HCT116 (cell line): Measurements from ENCODE around the gene CLPX. TPM values are rescaled to one million over a fixed set of nuclear protein-coding genes. Genes with fewer than 3 reads are reported as not detected.

Experiments
- ATAC-seq: fragments of 200-7000 bp; cut with Tn5 transposase; 2 replicates; pipeline ENCODE4 v1.9.1; 2020; ENCODE audit warnings: mild to moderate bottlenecking, moderate library complexity
- BruUV-seq: library from RNA; stranded (reverse); fragments of 400-500 nt; replicated peaks from 2 replicates; lab custom pipeline; 2021; lab: Mats Ljungman, UMichigan
- CTCF ChIA-PET: fragments of 300-600 bp; sonication (Branson Sonifier 250); formaldehyde crosslinking; loops from one replicate; lab custom pipeline; 2021; ENCODE audit warnings: antibody characterized with exemption; lab: Charles Lee
- POLR2A ChIA-PET: fragments of 300-600, 350-600 bp; sonication (Branson Sonifier 250); formaldehyde crosslinking; loops from one replicate; lab custom pipeline; 2021; ENCODE audit warnings: antibody characterized with exemption; lab: Charles Lee
- RAD21 ChIA-PET, 2 experiments: fragments of 300-600 bp; sonication (Branson Sonifier 250); formaldehyde crosslinking; loops; one replicate each; lab custom pipeline; 2023; ENCODE audit warnings: low total read pairs in 2 of 2; ENCODE audit not compliant: uncharacterized antibody in 2 of 2, unreplicated experiment in 2 of 2, low non-redundant PET in 1 of 2; lab: Charles Lee
- DNase-seq: peaks from one replicate; pipeline ENCODE4 v3.0.0-alpha.2; 2010; ENCODE audit warnings: low read depth, low spot score
- H2AFZ ChIP-seq: fragments of 200-600 bp; shearing (Covaris generic), sonication (generic); 2 replicates; pipeline ENCODE4 v1.6.1; 2017; ENCODE audit warnings: low read depth, mixed run types, mixed read lengths, antibody characterized with exemption, low read length; ENCODE audit not compliant: poor library complexity, severe bottlenecking
- H3K27ac ChIP-seq: 2 replicates; pipeline ENCODE4 v1.5.1; 2012; ENCODE audit warnings: low read depth, low read length
- H3K27me3 ChIP-seq: fragments of 200-600 bp; sonication (generic); 2 replicates; pipeline ENCODE4 v1.6.1; 2016; ENCODE audit warnings: mixed run types, low read length, mixed read lengths; ENCODE audit not compliant: insufficient read depth
- H3K36me3 ChIP-seq, 2 experiments: fragments of 200-500 bp in 1 of 2; fragments of 200-600 bp in 1 of 2; sonication (Bioruptor generic) in 1 of 2; sonication (generic) in 1 of 2; 2 replicates each; pipeline versions ENCODE4 v1.5.1 to v1.6.1; 2014 to 2016; ENCODE audit warnings: low read length in 2 of 2, inconsistent platforms in 1 of 2, mixed read lengths in 1 of 2, mixed run types in 1 of 2; ENCODE audit not compliant: insufficient read depth in 2 of 2, control insufficient read depth in 1 of 2
- H3K4me1 ChIP-seq, 2 experiments: fragments of 200-600 bp in 1 of 2; sonication (generic) in 1 of 2; 2 replicates each; pipeline versions ENCODE4 v1.5.1 to v1.6.1; 2012 to 2017; ENCODE audit warnings: low read length in 2 of 2, inconsistent platforms in 1 of 2, mild to moderate bottlenecking in 1 of 2, mixed read lengths in 1 of 2, mixed run types in 1 of 2, moderate library complexity in 1 of 2; ENCODE audit not compliant: insufficient read depth in 2 of 2, control insufficient read depth in 1 of 2
- H3K4me2 ChIP-seq: fragments of 200-600 bp; sonication (generic); 2 replicates; pipeline ENCODE4 v1.6.1; 2017; ENCODE audit warnings: mixed run types, low read length, mixed read lengths
- H3K4me3 ChIP-seq, 2 experiments: fragments of 200-600 bp in 1 of 2; sonication (generic) in 1 of 2; replicated peaks in 1 of 2; 2 replicates each; pipeline ENCODE4 v1.5.1; 2011 to 2016; ENCODE audit warnings: low read length in 2 of 2, control low read depth in 1 of 2, low read depth in 1 of 2, mild to moderate bottlenecking in 1 of 2, mixed read lengths in 1 of 2, mixed run types in 1 of 2
- H3K79me2 ChIP-seq: fragments of 200-600 bp; sonication (generic); 2 replicates; pipeline ENCODE4 v1.6.1; 2017; ENCODE audit warnings: mild to moderate bottlenecking, mixed run types, low read length, moderate library complexity, mixed read lengths; ENCODE audit not compliant: insufficient read depth
- H3K9ac ChIP-seq: fragments of 200-600 bp; sonication (generic); 2 replicates; pipeline ENCODE4 v1.6.1; 2016; ENCODE audit warnings: low read length, mixed read lengths
- H3K9me2 ChIP-seq: fragments of 200-600 bp; sonication (generic), shearing (Covaris generic); 2 replicates; pipeline ENCODE4 v1.6.1; 2017; ENCODE audit warnings: mixed run types, mild to moderate bottlenecking, moderate library complexity; ENCODE audit not compliant: insufficient read depth
- H3K9me3 ChIP-seq, 2 experiments: fragments of 200-500 bp in 1 of 2; fragments of 200-600 bp in 1 of 2; sonication (Bioruptor generic) in 1 of 2; sonication (generic) in 1 of 2; 2 replicates each; pipeline ENCODE4 v1.6.1; 2014 to 2017; ENCODE audit warnings: low read length in 2 of 2, mixed read lengths in 2 of 2, inconsistent platforms in 1 of 2, low read depth in 1 of 2, mild to moderate bottlenecking in 1 of 2, mixed run types in 1 of 2, moderate library complexity in 1 of 2; ENCODE audit not compliant: control insufficient read depth in 1 of 2, insufficient read depth in 1 of 2
- H4K20me1 ChIP-seq: fragments of 200-600 bp; sonication (generic), shearing (Covaris generic); 2 replicates; pipeline ENCODE4 v1.6.1; 2017; ENCODE audit warnings: mixed run types, mild to moderate bottlenecking, moderate library complexity; ENCODE audit not compliant: insufficient read depth
- EGR1 ChIP-seq: IDR thresholded peaks from 2 replicates; pipeline ENCODE4 v1.6.1; 2012; ENCODE audit warnings: low read depth
- ELF1 ChIP-seq: IDR thresholded peaks from 2 replicates; pipeline ENCODE4 v1.6.1; 2012; ENCODE audit warnings: low read depth, borderline replicate concordance
- EZH2phosphoT487 ChIP-seq: fragments of 200-600 bp; IDR thresholded peaks from 2 replicates; pipeline ENCODE4 v1.6.1; 2018; ENCODE audit warnings: antibody characterized with exemption, borderline replicate concordance
- FOSL1 ChIP-seq: IDR thresholded peaks from 2 replicates; pipeline ENCODE4 v1.6.1; 2012; ENCODE audit warnings: low read depth
- JUND ChIP-seq: IDR thresholded peaks from 2 replicates; pipeline ENCODE4 v1.6.1; 2012
- POLR2A ChIP-seq: IDR thresholded peaks from 2 replicates; pipeline ENCODE4 v1.7.0; 2011; ENCODE audit warnings: borderline replicate concordance; ENCODE audit not compliant: insufficient read depth, insufficient read length; ENCODE audit errors: extremely low read depth
- POLR2AphosphoS5 ChIP-seq: IDR thresholded peaks from 2 replicates; pipeline ENCODE4 v1.6.1; 2011; ENCODE audit warnings: mild to moderate bottlenecking, low read depth, low read length, moderate library complexity
- RAD21 ChIP-seq: IDR thresholded peaks from 2 replicates; pipeline ENCODE4 v1.6.1; 2012; ENCODE audit warnings: low read depth, mild to moderate bottlenecking
- SIN3A ChIP-seq: IDR thresholded peaks from 2 replicates; pipeline ENCODE4 v1.6.1; 2012; ENCODE audit warnings: low read depth
- SP1 ChIP-seq: IDR thresholded peaks from 2 replicates; pipeline ENCODE4 v1.6.1; 2012; ENCODE audit warnings: low read depth
- YY1 ChIP-seq: IDR thresholded peaks from 2 replicates; pipeline ENCODE4 v1.6.1; 2011; ENCODE audit warnings: low read length, low read depth, moderate library complexity, mild to moderate bottlenecking; ENCODE audit not compliant: insufficient replicate concordance; ENCODE audit errors: extremely low read depth
- ZFX ChIP-seq: fragments of 450-650 bp; IDR thresholded peaks from 2 replicates; pipeline ENCODE4 v1.6.1; 2017
- ZNF274 ChIP-seq: fragments of 200-500 bp; sonication (Bioruptor generic); IDR thresholded peaks from 2 replicates; pipeline ENCODE4 v1.6.1; 2014; ENCODE audit warnings: mild to moderate bottlenecking, low read depth, low read length, inconsistent platforms
- intact Hi-C: fragments of 100-400 bp; cut with micrococcal nuclease; formaldehyde crosslinking; loops from 2 replicates; pipeline ENCODE4 v1.10.0; 2022
- total RNA-seq: library from RNA; stranded (reverse); gene quantifications from one replicate; pipeline ENCODE4 v1.2.1, GENCODE V29; 2021; ENCODE audit not compliant: unreplicated experiment
- TF ChIP-seq, protein P1 (sequence below): IDR thresholded peaks from 2 replicates; pipeline ENCODE4 v1.6.1; 2012; ENCODE audit warnings: low read depth
- TF ChIP-seq, protein P2 (sequence below): IDR thresholded peaks from 2 replicates; pipeline ENCODE4 v1.6.1; 2012
- TF ChIP-seq, protein P3 (sequence below): IDR thresholded peaks from 2 replicates; pipeline ENCODE4 v1.6.1; 2012

Gene CLPX
- total RNA-seq, 1 experiment from 2014 or later: 64.1 TPM

DNA sequence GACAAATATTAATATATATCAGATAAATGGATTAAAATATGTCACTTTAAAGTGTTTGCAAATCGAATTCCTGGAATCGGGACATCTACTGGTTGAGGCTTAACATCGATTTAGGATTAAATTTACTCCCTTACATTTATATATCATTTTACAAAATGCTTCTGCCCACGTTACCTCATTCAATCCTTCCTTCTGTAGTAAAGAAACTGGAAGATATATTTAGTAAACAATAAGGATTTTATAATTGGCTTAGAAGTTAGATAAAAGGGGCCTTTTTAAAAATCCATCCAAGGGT lies 1.3 kb downstream of the CLPX start:
- Histone ChIP-seq H3K4me2 (peak overlapping the region; percentile 72), H2AFZ (no peak overlapping the region), H3K9me2 (no peaks in the 10 kb centered on the region), H3K9ac (peak overlapping the region; percentile 89), H3K4me1 (peaks cover 8 to 14% of the 10 kb centered on the region in 2 experiments), H3K27me3 (no peaks in the 10 kb centered on the region), H3K4me3 (peak overlapping the region; percentile 88 to 94), H3K9me3 (no peaks in the 10 kb centered on the region), H4K20me1 (no peaks in the 10 kb centered on the region), H3K27ac (peak overlapping the region; percentile 84; the same call in 1 of the 2 replicates), H3K79me2 (peaks cover 58% of the 10 kb centered on the region), H3K36me3 (peaks cover 10 to 13% of the 10 kb centered on the region in 2 experiments; a peak in 2 of 4 replicates)
- TF ChIP-seq ZFX: no peak
- no peak for TF ChIP-seq POLR2AphosphoS5
- no peak for TF ChIP-seq SIN3A
- TF ChIP-seq POLR2A: no peak
- no peak for TF ChIP-seq ELF1
- no peak for TF ChIP-seq YY1
- TF ChIP-seq, protein P1, sequence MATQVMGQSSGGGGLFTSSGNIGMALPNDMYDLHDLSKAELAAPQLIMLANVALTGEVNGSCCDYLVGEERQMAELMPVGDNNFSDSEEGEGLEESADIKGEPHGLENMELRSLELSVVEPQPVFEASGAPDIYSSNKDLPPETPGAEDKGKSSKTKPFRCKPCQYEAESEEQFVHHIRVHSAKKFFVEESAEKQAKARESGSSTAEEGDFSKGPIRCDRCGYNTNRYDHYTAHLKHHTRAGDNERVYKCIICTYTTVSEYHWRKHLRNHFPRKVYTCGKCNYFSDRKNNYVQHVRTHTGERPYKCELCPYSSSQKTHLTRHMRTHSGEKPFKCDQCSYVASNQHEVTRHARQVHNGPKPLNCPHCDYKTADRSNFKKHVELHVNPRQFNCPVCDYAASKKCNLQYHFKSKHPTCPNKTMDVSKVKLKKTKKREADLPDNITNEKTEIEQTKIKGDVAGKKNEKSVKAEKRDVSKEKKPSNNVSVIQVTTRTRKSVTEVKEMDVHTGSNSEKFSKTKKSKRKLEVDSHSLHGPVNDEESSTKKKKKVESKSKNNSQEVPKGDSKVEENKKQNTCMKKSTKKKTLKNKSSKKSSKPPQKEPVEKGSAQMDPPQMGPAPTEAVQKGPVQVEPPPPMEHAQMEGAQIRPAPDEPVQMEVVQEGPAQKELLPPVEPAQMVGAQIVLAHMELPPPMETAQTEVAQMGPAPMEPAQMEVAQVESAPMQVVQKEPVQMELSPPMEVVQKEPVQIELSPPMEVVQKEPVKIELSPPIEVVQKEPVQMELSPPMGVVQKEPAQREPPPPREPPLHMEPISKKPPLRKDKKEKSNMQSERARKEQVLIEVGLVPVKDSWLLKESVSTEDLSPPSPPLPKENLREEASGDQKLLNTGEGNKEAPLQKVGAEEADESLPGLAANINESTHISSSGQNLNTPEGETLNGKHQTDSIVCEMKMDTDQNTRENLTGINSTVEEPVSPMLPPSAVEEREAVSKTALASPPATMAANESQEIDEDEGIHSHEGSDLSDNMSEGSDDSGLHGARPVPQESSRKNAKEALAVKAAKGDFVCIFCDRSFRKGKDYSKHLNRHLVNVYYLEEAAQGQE: no peak
- no peak for TF ChIP-seq FOSL1
- TF ChIP-seq ZNF274: no peak
- no peak for TF ChIP-seq EZH2phosphoT487
- TF ChIP-seq EGR1: no peak
- TF ChIP-seq, protein P2, sequence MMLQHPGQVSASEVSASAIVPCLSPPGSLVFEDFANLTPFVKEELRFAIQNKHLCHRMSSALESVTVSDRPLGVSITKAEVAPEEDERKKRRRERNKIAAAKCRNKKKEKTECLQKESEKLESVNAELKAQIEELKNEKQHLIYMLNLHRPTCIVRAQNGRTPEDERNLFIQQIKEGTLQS: no peak
- TF ChIP-seq SP1: no peak
- TF ChIP-seq RAD21: no peak
- no peak for TF ChIP-seq JUND
- TF ChIP-seq, protein P3, sequence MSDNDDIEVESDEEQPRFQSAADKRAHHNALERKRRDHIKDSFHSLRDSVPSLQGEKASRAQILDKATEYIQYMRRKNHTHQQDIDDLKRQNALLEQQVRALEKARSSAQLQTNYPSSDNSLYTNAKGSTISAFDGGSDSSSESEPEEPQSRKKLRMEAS: no peak
- intact Hi-C loops: no loop called here
- no peak for DNase-seq
- ChIA-PET CTCF (no interaction called here), RAD21 (no interaction called here), POLR2A (interaction anchor here (5.2 kb wide), 1 partner anchor 121 kb away, joined by 72 read pairs; the partner anchor contains the start of gene RNU5B-1)
- no peak for ATAC-seq
- TSS peak; percentile 41 for BruUV-seq
